ENCODE measurements around the gene NIPSNAP2. TPM values are rescaled to one million over a fixed set of nuclear protein-coding genes. Genes with fewer than 3 reads are reported as not detected.
A peak's percentile ranks its signal among the peaks of the same experiment; 100 is the strongest.

NIPSNAP2 gene
- polyA plus RNA-seq, 2 of the 4 experiments (the other 2 are of a cell fraction): 48.2 to 135 TPM

DNA sequence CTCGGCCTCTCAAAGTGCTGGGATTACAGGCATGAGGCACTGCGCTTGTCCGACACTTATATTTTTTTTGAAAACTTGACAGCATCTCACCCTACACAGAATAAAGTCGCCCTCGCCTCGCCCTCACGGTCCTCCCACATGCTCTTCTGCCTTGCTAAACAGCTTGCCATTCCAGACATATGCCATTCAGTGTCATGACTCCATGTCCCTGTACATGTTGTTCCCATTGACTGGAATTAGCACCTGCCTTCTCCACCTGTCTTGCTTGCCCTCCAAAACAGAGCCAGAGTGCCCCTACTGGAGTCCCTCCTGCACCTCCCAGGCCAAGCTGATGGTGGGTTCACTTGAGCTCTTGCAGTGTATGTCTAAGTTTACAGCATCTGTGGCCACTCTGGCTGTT is 6.2 kb downstream of the NIPSNAP2 start:
- ChIA-PET POLR2A (no interaction called here), CTCF (interaction anchor here (1.1 to 1.4 kb wide), 3 partner anchors 9 to 19 kb away, joined by 3 to 6 read pairs (median 3); no protein-coding TSS in a partner anchor)
- ATAC-seq (peak in 1 of 2 experiments; percentile 24; a peak in 1 of 6 replicates), FAIRE-seq (no peak), DNase-seq (ENCODE audit: low read depth in 1 of 2, low spot score in 1 of 2) (no peak)
- Histone ChIP-seq H3K4me3 (no peak overlapping the region), H3K27ac (no peak overlapping the region), H3K9me3 (no peaks in the 10 kb centered on the region), H3K4me2 (no peak overlapping the region), H3K4me1 (peaks cover 4% of the 10 kb centered on the region; the same call in 2 of the 3 replicates)
- TF ChIP-seq HEYL (CRISPR knock-in tag; IDR thresholded peaks at IDR 0.05) (no peak), HES2 (IDR thresholded peaks at IDR 0.05) (no peak), RFX5 (IDR thresholded peaks at IDR 0.05) (no peak), FOXS1 (CRISPR knock-in tag; IDR thresholded peaks at IDR 0.05) (no peak), KDM5A (IDR thresholded peaks at IDR 0.05) (no peak), JUNB (IDR thresholded peaks at IDR 0.05) (no peak), TFCP2L1 (CRISPR knock-in tag; IDR thresholded peaks at IDR 0.05) (no peak), POLR2A (IDR thresholded peaks at IDR 0.05; ENCODE audit: low read length) (no peak), POLR2AphosphoS2 (conservative IDR thresholded peaks at IDR 0.05; ENCODE audit: low read length) (no peak), ZFP36 (IDR thresholded peaks at IDR 0.05; ENCODE audit: borderline replicate concordance, partially characterized antibody) (no peak), NR3C1 (IDR thresholded peaks at IDR 0.05) (no peak), CHD2 (IDR thresholded peaks at IDR 0.05; ENCODE audit: low read length, partially characterized antibody) (no peak), REST (IDR thresholded peaks at IDR 0.05) (no peak)
- 93% methylated on average over 7 of the region's 7 CpGs for WGBS (ENCODE audit: missing lambda C conversion rate)

DNA sequence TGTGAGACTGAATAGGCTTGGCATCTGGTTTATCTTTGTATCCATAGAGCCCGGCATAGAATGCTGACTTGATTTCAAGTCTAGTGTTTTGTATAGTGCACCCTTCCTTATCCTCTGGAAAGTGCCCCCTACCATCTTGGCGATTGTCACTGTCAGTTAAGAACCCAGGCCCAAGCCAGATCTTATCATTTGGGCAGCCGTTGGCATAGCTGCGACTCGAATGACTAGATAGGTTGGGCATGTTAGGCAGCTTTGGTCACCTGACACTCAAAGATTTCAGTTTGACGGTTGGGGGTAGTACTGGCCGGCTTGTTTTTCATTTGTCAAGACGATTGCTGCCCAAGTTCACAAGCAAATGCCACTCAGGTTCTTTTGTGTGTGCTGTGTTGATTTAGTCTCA is 6.6 kb downstream of the NIPSNAP2 start:
- H3K4me2 ChIP-seq: no peak overlapping the region
- ChIA-PET CTCF (interaction anchor here (1.1 to 1.4 kb wide), 3 partner anchors 9 to 19 kb away, joined by 3 to 6 read pairs (median 3); no protein-coding TSS in a partner anchor), POLR2A (no interaction called here)
- no peak for DNase-seq (ENCODE audit: low read depth in 1 of 2, low spot score in 1 of 2)
- WGBS (ENCODE audit: missing lambda C conversion rate): 89% methylated on average over 8 of the region's 8 CpGs
- H3K27ac ChIP-seq: no peak overlapping the region
- no peaks in the 10 kb centered on the region; the same call in 2 of the 3 replicates for H3K4me1 ChIP-seq
- H3K4me3 ChIP-seq: no peak overlapping the region
- FAIRE-seq: no peak
- no peak for TF ChIP-seq RAD21 (conservative IDR thresholded peaks at IDR 0.05 in 1 of 2, IDR thresholded peaks at IDR 0.05 in 1 of 2)
- TF ChIP-seq, protein P1, sequence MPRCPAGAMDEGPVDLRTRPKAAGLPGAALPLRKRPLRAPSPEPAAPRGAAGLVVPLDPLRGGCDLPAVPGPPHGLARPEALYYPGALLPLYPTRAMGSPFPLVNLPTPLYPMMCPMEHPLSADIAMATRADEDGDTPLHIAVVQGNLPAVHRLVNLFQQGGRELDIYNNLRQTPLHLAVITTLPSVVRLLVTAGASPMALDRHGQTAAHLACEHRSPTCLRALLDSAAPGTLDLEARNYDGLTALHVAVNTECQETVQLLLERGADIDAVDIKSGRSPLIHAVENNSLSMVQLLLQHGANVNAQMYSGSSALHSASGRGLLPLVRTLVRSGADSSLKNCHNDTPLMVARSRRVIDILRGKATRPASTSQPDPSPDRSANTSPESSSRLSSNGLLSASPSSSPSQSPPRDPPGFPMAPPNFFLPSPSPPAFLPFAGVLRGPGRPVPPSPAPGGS (IDR thresholded peaks at IDR 0.05): no peak
- TF ChIP-seq, protein P2, sequence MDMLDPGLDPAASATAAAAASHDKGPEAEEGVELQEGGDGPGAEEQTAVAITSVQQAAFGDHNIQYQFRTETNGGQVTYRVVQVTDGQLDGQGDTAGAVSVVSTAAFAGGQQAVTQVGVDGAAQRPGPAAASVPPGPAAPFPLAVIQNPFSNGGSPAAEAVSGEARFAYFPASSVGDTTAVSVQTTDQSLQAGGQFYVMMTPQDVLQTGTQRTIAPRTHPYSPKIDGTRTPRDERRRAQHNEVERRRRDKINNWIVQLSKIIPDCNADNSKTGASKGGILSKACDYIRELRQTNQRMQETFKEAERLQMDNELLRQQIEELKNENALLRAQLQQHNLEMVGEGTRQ (IDR thresholded peaks at IDR 0.05): no peak
- TF ChIP-seq EP300 (IDR thresholded peaks at IDR 0.05): no peak
- TF ChIP-seq HOXB5 (CRISPR knock-in tag; IDR thresholded peaks at IDR 0.05): no peak
- no peak for TF ChIP-seq CHD2 (IDR thresholded peaks at IDR 0.05; ENCODE audit: low read length, partially characterized antibody)
- H3K9me3 ChIP-seq: no peaks in the 10 kb centered on the region
- ATAC-seq: no peak

DNA sequence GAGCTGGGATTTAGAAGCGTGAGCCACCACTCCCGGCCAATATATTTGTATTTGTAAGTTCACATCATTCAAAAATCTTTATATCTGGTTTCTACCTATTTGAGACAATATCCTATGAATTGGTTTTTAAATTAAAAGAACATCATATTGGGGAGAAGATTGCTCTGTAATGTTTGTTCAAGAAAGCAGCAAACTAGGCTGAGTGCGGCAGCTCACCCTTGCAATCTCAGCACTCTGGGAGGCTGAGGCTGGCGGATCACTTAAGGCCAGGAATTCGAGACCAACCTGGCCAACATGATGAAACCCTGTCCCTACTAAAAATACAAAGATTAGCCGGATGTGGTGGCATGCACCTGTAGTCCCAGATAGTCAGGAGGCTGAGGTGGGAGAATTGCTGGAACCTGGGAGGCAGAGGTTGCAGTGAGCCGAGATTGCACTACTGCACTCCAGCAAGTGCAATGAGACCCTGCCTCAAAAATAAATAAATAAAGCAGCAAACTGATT is 9.4 kb downstream of the NIPSNAP2 start:
- CTCF ChIA-PET: interaction anchor here (1.5 kb wide), 1 partner anchor 9 kb away, joined by 5 read pairs; no protein-coding TSS in a partner anchor

More for the DNA sequence above, 9.4 kb downstream of the NIPSNAP2 start:
- H3K4me1 ChIP-seq: peaks cover 7% of the 10 kb centered on the region; the same call in 2 of the 3 replicates
- no peak overlapping the region for H3K27ac ChIP-seq
- H3K4me2 ChIP-seq: no peak overlapping the region
- 92% methylated on average over 7 of the region's 7 CpGs for WGBS (ENCODE audit: missing lambda C conversion rate)
- no peak overlapping the region for H3K4me3 ChIP-seq
- no peaks in the 10 kb centered on the region for H3K9me3 ChIP-seq
- FAIRE-seq: no peak
- TF ChIP-seq SMC3 (IDR thresholded peaks at IDR 0.05) (no peak), HOXA7 (CRISPR knock-in tag; IDR thresholded peaks at IDR 0.05) (no peak), ZC3H11A (IDR thresholded peaks at IDR 0.05) (no peak), PHF8 (IDR thresholded peaks at IDR 0.05; ENCODE audit: borderline replicate concordance, low read depth) (no peak)
- no peak for DNase-seq (ENCODE audit: low read depth in 1 of 2, low spot score in 1 of 2)
- POLR2A ChIA-PET: no interaction called here
- ATAC-seq: no peak

Measured in A549 (cell line).